Measurements from ENCODE around the gene MANEAL. TPM values are rescaled to one million over a fixed set of nuclear protein-coding genes. Genes with fewer than 3 reads are reported as not detected.

Gene MANEAL
- total RNA-seq, 1 experiment from 2014 or later: 22.7 TPM

DNA sequence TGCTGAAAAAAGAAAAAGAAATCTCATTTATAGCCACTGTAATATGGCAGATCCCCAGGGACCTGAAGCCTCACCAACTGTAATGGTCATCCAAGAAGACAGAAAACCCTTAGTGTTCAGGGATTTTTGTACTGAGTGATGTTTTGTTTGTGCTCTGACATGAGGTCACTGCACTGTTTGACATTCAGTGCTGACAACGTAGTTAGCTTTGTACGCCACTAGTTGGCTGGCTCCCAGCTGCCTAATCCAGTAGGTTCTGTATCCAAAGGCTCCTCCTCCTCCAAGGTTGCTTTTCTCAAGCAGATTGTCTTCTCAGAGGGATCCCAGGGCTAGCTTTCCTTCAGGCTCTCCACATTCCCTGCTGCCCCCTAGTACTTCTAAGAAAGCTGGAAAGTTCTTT lies 23.8 kb downstream of the MANEAL start:
- Mint-ChIP-seq H3K27me3 (ENCODE audit: low read depth) (no peaks in the 10 kb centered on the region), H3K4me3 (no peak overlapping the region; a peak in 1 of 5 replicates)
- TF ChIP-seq, protein P1, sequence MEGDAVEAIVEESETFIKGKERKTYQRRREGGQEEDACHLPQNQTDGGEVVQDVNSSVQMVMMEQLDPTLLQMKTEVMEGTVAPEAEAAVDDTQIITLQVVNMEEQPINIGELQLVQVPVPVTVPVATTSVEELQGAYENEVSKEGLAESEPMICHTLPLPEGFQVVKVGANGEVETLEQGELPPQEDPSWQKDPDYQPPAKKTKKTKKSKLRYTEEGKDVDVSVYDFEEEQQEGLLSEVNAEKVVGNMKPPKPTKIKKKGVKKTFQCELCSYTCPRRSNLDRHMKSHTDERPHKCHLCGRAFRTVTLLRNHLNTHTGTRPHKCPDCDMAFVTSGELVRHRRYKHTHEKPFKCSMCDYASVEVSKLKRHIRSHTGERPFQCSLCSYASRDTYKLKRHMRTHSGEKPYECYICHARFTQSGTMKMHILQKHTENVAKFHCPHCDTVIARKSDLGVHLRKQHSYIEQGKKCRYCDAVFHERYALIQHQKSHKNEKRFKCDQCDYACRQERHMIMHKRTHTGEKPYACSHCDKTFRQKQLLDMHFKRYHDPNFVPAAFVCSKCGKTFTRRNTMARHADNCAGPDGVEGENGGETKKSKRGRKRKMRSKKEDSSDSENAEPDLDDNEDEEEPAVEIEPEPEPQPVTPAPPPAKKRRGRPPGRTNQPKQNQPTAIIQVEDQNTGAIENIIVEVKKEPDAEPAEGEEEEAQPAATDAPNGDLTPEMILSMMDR (conservative IDR thresholded peaks at IDR 0.05): peak; percentile 47

More for the DNA sequence above, 23.8 kb downstream of the MANEAL start:
- Mint-ChIP-seq H3K4me1 (peaks cover 0 to 6% of the 10 kb centered on the region in 2 experiments; a peak in 2 of 4 replicates), H3K9me3 (no peaks in the 10 kb centered on the region), H3K27ac (peak overlapping the region in 2 of 3 experiments; percentile 70 to 78; a peak in 3 of 7 replicates), H3K36me3 (ENCODE audit: insufficient read depth in 1 of 3, low read depth in 3 of 3) (peaks cover 16 to 66% (median 47%) of the 10 kb centered on the region in 3 experiments; a peak in 6 of 7 replicates)
- H3K4me1 ChIP-seq (ENCODE audit: insufficient read depth, low read length): no peaks in the 10 kb centered on the region
- peak; percentile 39 for DNase-seq
- no peak overlapping the region for H3T11ph ChIP-seq (ENCODE audit: low read length)
- H2AFZ ChIP-seq (ENCODE audit: low read length): no peak overlapping the region
- no peak overlapping the region for H3K14ac ChIP-seq (ENCODE audit: insufficient read depth, low read length)
- H2AK5ac ChIP-seq (ENCODE audit: insufficient read length, low read length): no peak overlapping the region
- no peak overlapping the region for H2BK20ac ChIP-seq (ENCODE audit: low read depth, low read length, poor library complexity, severe bottlenecking)
- no CpG with 5 or more reads among the region's 2 CpGs for WGBS (ENCODE audit: extremely low coverage, insufficient read length, low lambda C conversion rate)
- no peak overlapping the region for H3K27ac ChIP-seq (ENCODE audit: insufficient read length, low read depth, low read length)
- no peak overlapping the region for H3K18ac ChIP-seq (ENCODE audit: insufficient read length, low read depth, low read length)
- no peak overlapping the region for H3K56ac ChIP-seq (ENCODE audit: insufficient read length, low read depth, low read length)
- no peak overlapping the region for H2BK15ac ChIP-seq (ENCODE audit: low read depth, low read length)
- no peak overlapping the region for H4K8ac ChIP-seq (replicated peaks; ENCODE audit: insufficient read length, low read depth, low read length)
- no peak overlapping the region for H3K23ac ChIP-seq (ENCODE audit: insufficient read length, low read depth, low read length)
- H2BK120ac ChIP-seq (ENCODE audit: low read depth, low read length, poor library complexity, severe bottlenecking): no peak overlapping the region
- H3K9me3 ChIP-seq (ENCODE audit: control insufficient read depth, low read depth, low read length): no peaks in the 10 kb centered on the region
- H3K9ac ChIP-seq (ENCODE audit: extremely low read depth, insufficient read length, low read length): no peak overlapping the region
- H3K79me2 ChIP-seq (ENCODE audit: insufficient read depth, low read length): no peaks in the 10 kb centered on the region
- no peak overlapping the region for H2BK12ac ChIP-seq (ENCODE audit: insufficient read length, low read depth, low read length)
- no peaks in the 10 kb centered on the region for H4K20me1 ChIP-seq (ENCODE audit: control insufficient read depth, insufficient read depth, insufficient read length)
- no peaks in the 10 kb centered on the region for H3K27me3 ChIP-seq (ENCODE audit: insufficient read depth, low read length)
- no peak overlapping the region for H3K4ac ChIP-seq (ENCODE audit: low read depth, low read length)
- H3K79me1 ChIP-seq (ENCODE audit: insufficient read depth, low read depth, low read length, poor library complexity, severe bottlenecking): no peaks in the 10 kb centered on the region
- H2BK5ac ChIP-seq (ENCODE audit: insufficient read length, low read length): no peak overlapping the region
- no peak overlapping the region for H4K5ac ChIP-seq (ENCODE audit: insufficient read length, low read depth, low read length)
- H3K23me2 ChIP-seq (ENCODE audit: insufficient read length, low read depth, low read length, poor library complexity, severe bottlenecking): no peaks in the 10 kb centered on the region
- H3K4me2 ChIP-seq (ENCODE audit: insufficient read depth, insufficient read length, low read length): no peak overlapping the region
- no peak overlapping the region for H4K91ac ChIP-seq (ENCODE audit: insufficient read length, low read depth, low read length)
